Type B pancreatic cell (in vitro differentiated cells): ENCODE results near the gene COX14. TPM values are rescaled to one million over a fixed set of nuclear protein-coding genes. Genes with fewer than 3 reads are reported as not detected.

Experiments
- DNase-seq: peaks from one replicate; pipeline ENCODE4 v3.0.0; 2021; ENCODE audit warnings: mixed read lengths; ENCODE audit not compliant: unreplicated experiment; ENCODE audit errors: extremely low spot score
- H3K27ac Mint-ChIP-seq: 2 replicates; pipeline ENCODE4 v1.8.0; 2021; ENCODE audit warnings: mild to moderate bottlenecking, mixed read lengths
- H3K27me3 Mint-ChIP-seq: 2 replicates; pipeline ENCODE4 v1.8.0; 2021; ENCODE audit warnings: mixed read lengths
- H3K36me3 Mint-ChIP-seq: 2 replicates; pipeline ENCODE4 v1.8.0; 2021; ENCODE audit warnings: mixed read lengths
- H3K4me1 Mint-ChIP-seq: one replicate; pipeline ENCODE4 v1.8.0; 2021; ENCODE audit warnings: mixed read lengths; ENCODE audit not compliant: unreplicated experiment
- H3K4me3 Mint-ChIP-seq: 2 replicates; pipeline ENCODE4 v1.8.0; 2021; ENCODE audit warnings: mild to moderate bottlenecking, mixed read lengths
- H3K9me3 Mint-ChIP-seq: 2 replicates; pipeline ENCODE4 v1.8.0; 2021; ENCODE audit warnings: mixed read lengths
- total RNA-seq: library from RNA; stranded (reverse); gene quantifications from 2 replicates; pipeline ENCODE4 v1.2.1, GENCODE V29; 2021; ENCODE audit warnings: low replicate concordance
- TF ChIP-seq, protein P1 (sequence below): fragments of 200-600 bp; sonication (generic); conservative IDR thresholded peaks from 2 replicates; pipeline ENCODE4 v1.5.0; 2021; ENCODE audit warnings: antibody characterized with exemption, mild to moderate bottlenecking

Gene COX14
- total RNA-seq, 1 donor from 2014 or later, result 42.6 TPM

GRCh38 chr12:50101663-50102062 is 10.4 kb upstream of the COX14 start:
- Mint-ChIP-seq H3K4me3 (no peak overlapping the region), H3K27me3 (no peaks in the 10 kb centered on the region), H3K4me1 (peaks cover 11% of the 10 kb centered on the region), H3K27ac (peak overlapping the region; percentile 25), H3K36me3 (peaks cover 26% of the 10 kb centered on the region), H3K9me3 (no peaks in the 10 kb centered on the region)
- TF ChIP-seq, protein P1, sequence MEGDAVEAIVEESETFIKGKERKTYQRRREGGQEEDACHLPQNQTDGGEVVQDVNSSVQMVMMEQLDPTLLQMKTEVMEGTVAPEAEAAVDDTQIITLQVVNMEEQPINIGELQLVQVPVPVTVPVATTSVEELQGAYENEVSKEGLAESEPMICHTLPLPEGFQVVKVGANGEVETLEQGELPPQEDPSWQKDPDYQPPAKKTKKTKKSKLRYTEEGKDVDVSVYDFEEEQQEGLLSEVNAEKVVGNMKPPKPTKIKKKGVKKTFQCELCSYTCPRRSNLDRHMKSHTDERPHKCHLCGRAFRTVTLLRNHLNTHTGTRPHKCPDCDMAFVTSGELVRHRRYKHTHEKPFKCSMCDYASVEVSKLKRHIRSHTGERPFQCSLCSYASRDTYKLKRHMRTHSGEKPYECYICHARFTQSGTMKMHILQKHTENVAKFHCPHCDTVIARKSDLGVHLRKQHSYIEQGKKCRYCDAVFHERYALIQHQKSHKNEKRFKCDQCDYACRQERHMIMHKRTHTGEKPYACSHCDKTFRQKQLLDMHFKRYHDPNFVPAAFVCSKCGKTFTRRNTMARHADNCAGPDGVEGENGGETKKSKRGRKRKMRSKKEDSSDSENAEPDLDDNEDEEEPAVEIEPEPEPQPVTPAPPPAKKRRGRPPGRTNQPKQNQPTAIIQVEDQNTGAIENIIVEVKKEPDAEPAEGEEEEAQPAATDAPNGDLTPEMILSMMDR, result peak; percentile 69
- no peak for DNase-seq

DNA sequence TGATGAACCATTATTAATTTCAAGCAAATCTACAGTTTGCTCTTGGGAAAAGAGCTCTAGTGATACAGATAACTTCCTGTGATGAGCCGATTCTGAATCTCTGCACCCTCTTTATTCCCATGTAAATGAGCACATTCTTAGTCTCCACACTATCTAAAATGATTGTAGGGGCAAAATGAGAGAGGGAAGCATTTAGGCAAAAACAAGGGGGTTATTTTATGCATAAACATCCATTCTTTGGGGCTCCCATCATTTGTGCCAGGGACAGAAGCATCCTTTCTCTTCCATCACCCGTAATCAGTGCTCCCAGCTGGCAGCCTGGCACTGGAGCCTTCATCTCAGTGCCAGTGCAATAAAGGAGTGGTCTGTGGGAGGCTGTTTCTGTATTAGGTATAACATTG is 9.9 kb upstream of the COX14 start:
- Mint-ChIP-seq H3K27me3 (no peaks in the 10 kb centered on the region), H3K4me3 (no peak overlapping the region), H3K4me1 (peaks cover 11% of the 10 kb centered on the region), H3K27ac (no peak overlapping the region), H3K9me3 (no peaks in the 10 kb centered on the region), H3K36me3 (peaks cover 22% of the 10 kb centered on the region)
- no peak for DNase-seq
- TF ChIP-seq, protein P1, result no peak

DNA sequence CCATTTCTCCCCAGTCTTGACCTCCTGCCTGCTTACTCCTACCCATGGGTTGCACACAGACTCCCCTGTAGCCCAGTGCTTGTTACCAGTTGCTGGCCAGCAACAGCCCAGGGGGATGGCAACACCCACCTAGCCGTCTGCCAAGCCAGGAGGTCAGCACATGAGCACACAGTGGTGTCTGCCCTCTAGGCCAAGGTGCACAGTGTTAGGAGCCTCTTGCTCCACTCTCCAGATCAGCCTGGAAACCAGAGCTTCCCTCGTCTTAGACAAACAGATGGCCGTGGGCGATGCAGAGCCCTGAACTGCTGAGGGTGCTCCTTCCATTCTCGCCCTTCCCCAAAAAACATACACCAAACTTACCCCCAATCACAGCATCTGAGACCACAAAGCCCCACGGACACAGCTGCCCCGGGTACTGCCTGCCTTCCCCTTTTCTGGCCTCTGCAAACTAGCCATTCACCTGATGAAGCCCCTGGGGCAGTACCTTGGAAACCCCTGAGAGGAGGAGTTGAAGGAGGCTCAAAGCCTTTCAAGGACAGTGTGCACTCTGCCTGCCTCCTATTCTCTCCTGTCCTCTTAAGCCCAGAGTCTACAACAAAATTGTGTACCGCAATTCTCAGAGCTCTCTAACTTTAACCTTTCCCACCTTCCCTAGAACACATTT is 9.3 kb upstream of the COX14 start:
- no peak for DNase-seq
- no peaks in the 10 kb centered on the region for H3K9me3 Mint-ChIP-seq
- H3K36me3 Mint-ChIP-seq, result peaks cover 21% of the 10 kb centered on the region
- peak overlapping the region; percentile 36 for H3K4me3 Mint-ChIP-seq
- TF ChIP-seq, protein P1, result no peak
- H3K27ac Mint-ChIP-seq, result peak overlapping the region; percentile 70
- peaks cover 11% of the 10 kb centered on the region for H3K4me1 Mint-ChIP-seq
- no peaks in the 10 kb centered on the region for H3K27me3 Mint-ChIP-seq

- Mint-ChIP-seq H3K4me1 (peaks cover 15% of the 10 kb centered on the region), H3K4me3 (no peak overlapping the region)
- TF ChIP-seq, protein P1, result no peak
These were observed 8.7 kb upstream of the COX14 start for GRCh38 chr12:50103351-50103750.

DNA sequence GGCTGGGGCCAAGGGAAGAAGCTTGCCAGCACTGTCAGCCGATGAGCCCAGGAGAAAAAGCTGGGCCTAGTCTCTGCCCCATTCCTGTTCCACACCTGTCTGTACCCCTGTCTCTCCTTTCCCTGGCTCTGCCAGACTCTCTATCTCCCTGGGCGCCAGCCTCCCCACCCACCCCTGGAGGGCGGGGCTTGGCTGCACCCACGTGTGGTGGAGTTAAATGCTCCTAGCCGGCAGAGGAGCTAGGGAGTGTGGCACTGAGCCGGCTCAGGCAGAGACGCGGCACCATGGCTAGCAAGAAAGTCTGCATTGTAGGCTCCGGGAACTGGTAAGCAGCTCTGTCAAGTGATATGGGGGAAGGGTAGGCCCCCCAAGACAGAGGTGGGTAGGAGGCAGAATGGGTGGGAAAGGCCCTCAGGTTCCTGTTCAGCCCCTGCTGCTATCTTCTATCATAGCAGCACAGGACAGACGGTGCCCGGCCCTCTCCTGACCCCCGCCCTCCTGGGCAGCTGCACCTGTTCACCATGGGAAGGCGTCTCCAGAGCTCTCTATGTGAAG is 8.2 kb upstream of the COX14 start, which contains the start of gene GPD1:
GPD1 (plus strand) TSS at position 242 of the 555 bp plus-strand sequence; CDS start at position 285, 43 bp downstream.
- TF ChIP-seq, protein P1, result no peak
- H3K4me1 Mint-ChIP-seq, result peaks cover 18% of the 10 kb centered on the region
- H3K27me3 Mint-ChIP-seq, result no peaks in the 10 kb centered on the region
- DNase-seq, result no peak
- H3K27ac Mint-ChIP-seq, result peak within 1 kb of the TSS; percentile 74
- H3K4me3 Mint-ChIP-seq, result peak within 1 kb of the TSS; percentile 67
- H3K36me3 Mint-ChIP-seq, result peaks cover 11% of the 10 kb centered on the region
- no peaks in the 10 kb centered on the region for H3K9me3 Mint-ChIP-seq

More at GRCh38 chr12:50103351-50103750, 8.7 kb upstream of the COX14 start:
- H3K27ac Mint-ChIP-seq, result peak overlapping the region; percentile 74
- no peak for DNase-seq
- H3K27me3 Mint-ChIP-seq, result no peaks in the 10 kb centered on the region
- H3K9me3 Mint-ChIP-seq, result no peaks in the 10 kb centered on the region
- H3K36me3 Mint-ChIP-seq, result peaks cover 15% of the 10 kb centered on the region
